NCI-H2107 (cell line): ENCODE results near the gene ALG11.
"Not testable (repeated sequence)": the region's sequence is repeated elsewhere in the genome, so short reads cannot be mapped to it uniquely, and the experiment has no call there.

Experiments used
- DNase-seq: peaks from one replicate; lab custom pipeline; 2025; lab: John Stamatoyannopoulos, UW

ALG11 gene

GRCh38 chr13:52011632-52012511, at the start of gene ALG11:
Gene ALG11, plus strand, starts transcription at chr13:52012398. Its CDS starts 21 bp downstream, at chr13:52012419.
- DNase-seq = peak; percentile 93

GRCh38 chr13:51966186-51966585, 46.0 kb upstream of the ALG11 start:
- no peak for DNase-seq

- no peak for DNase-seq
Measured at GRCh38 chr13:51967482-51968446, 44.4 kb upstream of the ALG11 start.

GRCh38 chr13:51970349-51970748, 41.8 kb upstream of the ALG11 start:
- DNase-seq = peak; percentile 6

GRCh38 chr13:51971520-51972426, 40.4 kb upstream of the ALG11 start:
- peak; percentile 47 for DNase-seq

- no peak for DNase-seq
Measured at GRCh38 chr13:51974482-51974881, 37.7 kb upstream of the ALG11 start.

- DNase-seq = no peak
Measured at GRCh38 chr13:51976423-51976822, 35.8 kb upstream of the ALG11 start.

GRCh38 chr13:51976890-51977289, 35.3 kb upstream of the ALG11 start:
- DNase-seq = no peak

- no peak for DNase-seq
Measured at GRCh38 chr13:51977625-51978024, 34.6 kb upstream of the ALG11 start.

GRCh38 chr13:51978796-51979556, 33.2 kb upstream of the ALG11 start:
- no peak for DNase-seq

- no peak for DNase-seq
Measured at GRCh38 chr13:51980908-51981307, 31.3 kb upstream of the ALG11 start.

GRCh38 chr13:51981355-51981754, 30.8 kb upstream of the ALG11 start:
- DNase-seq = no peak

GRCh38 chr13:51983292-51983691, 28.9 kb upstream of the ALG11 start:
- DNase-seq = not testable (repeated sequence)

- DNase-seq = not testable (repeated sequence)
Measured at GRCh38 chr13:51984904-51985303, 27.3 kb upstream of the ALG11 start.

- DNase-seq = no peak
Measured at GRCh38 chr13:51988988-51989618, 23.1 kb upstream of the ALG11 start.

- no peak for DNase-seq
Measured at GRCh38 chr13:51993713-51994112, 18.5 kb upstream of the ALG11 start.

GRCh38 chr13:51995677-51996551, 16.3 kb upstream of the ALG11 start:
- peak; percentile 21 for DNase-seq

GRCh38 chr13:51996641-51997040, 15.6 kb upstream of the ALG11 start:
- no peak for DNase-seq

GRCh38 chr13:51997186-51997585, 15.0 kb upstream of the ALG11 start:
- no peak for DNase-seq
